ENCODE results near the gene SSTR3.

DNA sequence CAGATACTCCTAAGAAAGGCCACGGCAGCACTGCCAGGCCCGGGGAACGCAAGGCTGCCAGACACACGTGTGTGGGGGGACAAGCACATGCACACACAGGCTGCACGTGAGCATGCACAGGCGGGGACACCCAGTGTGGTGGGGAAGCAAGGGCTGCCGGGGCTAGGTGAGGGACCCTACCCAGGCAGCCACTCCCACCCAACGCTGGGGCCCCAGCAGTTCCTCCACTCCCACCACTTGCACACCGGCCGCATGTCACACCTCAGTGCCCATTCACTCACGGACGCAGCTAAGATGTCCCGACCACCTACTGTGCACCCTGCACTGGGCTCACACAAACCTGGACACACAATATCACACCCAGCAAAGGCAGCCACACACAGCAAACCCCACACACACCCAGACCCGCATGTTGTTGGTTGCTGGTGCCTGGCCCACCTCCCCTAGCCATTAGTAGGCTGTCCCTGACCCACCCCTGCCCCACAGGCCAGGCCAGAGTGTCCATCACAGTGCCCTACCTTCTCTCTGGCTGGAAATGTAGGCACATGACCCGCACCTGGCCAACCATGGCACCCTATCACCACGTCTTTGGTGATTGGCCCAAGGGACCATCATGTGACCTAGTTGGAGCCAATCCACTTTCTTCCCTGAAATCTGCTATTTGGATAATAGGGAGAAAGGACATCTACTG, 8.8 kb downstream of the SSTR3 start:
- TF ChIP-seq, protein P1, sequence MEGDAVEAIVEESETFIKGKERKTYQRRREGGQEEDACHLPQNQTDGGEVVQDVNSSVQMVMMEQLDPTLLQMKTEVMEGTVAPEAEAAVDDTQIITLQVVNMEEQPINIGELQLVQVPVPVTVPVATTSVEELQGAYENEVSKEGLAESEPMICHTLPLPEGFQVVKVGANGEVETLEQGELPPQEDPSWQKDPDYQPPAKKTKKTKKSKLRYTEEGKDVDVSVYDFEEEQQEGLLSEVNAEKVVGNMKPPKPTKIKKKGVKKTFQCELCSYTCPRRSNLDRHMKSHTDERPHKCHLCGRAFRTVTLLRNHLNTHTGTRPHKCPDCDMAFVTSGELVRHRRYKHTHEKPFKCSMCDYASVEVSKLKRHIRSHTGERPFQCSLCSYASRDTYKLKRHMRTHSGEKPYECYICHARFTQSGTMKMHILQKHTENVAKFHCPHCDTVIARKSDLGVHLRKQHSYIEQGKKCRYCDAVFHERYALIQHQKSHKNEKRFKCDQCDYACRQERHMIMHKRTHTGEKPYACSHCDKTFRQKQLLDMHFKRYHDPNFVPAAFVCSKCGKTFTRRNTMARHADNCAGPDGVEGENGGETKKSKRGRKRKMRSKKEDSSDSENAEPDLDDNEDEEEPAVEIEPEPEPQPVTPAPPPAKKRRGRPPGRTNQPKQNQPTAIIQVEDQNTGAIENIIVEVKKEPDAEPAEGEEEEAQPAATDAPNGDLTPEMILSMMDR (IDR thresholded peaks at IDR 0.05): no peak
- TF ChIP-seq POLR2AphosphoS5 (IDR thresholded peaks at IDR 0.05; ENCODE audit: insufficient read depth in 1 of 2, low read depth in 1 of 2) (no peak), POLR2A (IDR thresholded peaks at IDR 0.05) (no peak)
